Embryonic facial prominence (tissue), 1 donor: ENCODE measurements around the gene ADD1.

Experiments used
- DNase-seq: peaks from one replicate; pipeline ENCODE4 v3.0.0-alpha.2; 2016; ENCODE audit errors: extremely low spot score

ADD1 gene

DNA sequence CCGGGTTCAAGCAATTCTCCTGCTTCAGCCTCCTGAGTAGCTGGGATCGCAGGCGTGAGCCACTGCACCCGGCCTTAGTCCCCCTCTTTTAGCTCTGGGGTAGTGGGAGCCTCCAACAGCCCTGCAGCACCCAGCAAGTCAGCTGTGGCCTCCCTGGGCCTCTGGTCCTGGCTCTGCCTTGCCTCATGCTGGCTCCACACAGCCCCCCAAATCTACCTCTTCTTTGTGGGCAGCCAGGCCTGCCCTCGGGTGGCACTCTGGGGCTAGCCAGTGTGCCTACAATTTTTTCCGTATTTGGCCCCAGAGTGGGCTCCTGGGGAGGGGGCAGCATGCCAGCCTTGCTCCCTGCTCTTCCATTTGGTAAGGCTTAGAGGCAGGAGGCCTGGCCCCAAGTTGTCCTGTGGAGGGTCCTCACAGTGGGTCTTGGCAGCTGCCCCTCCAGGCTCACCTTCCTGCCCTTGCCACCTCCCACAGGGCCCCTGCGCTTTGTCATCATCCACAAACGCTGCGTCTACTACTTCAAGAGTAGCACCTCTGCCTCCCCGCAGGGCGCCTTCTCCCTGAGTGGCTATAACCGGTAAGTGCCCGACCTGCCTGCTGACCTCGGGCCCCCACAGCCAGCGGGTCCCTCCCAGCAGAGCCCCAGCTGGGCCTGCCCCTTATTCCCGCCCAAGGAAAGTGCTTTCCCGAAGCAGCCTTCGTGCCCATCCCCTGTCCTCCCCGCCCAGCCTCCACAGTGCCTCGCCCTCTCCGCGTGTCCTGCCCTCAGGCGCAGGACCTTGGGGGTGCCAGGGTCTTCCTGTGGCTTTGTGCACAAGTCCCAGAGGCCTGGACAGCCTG, 21.0 kb upstream of the ADD1 start:
- no peak for DNase-seq

DNA sequence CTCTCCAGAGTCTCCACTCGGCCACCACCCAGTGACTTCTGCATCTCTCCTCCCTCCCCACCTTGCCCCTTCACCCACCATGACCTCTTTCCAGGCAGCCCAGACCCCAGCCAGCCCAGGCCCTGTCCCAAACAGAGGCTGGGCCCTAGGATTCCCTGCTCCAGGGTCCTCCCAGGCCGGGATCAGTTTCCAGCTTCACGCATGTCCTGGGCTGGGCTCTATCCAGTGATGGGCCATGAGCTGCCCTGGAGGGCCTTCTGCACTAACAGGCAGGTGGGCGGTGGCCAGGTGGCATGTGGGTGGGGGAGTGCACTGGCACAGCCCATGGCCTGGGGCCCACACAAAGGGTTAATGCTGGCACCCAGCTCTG, 20.4 kb upstream of the ADD1 start:
- DNase-seq = no peak

DNA sequence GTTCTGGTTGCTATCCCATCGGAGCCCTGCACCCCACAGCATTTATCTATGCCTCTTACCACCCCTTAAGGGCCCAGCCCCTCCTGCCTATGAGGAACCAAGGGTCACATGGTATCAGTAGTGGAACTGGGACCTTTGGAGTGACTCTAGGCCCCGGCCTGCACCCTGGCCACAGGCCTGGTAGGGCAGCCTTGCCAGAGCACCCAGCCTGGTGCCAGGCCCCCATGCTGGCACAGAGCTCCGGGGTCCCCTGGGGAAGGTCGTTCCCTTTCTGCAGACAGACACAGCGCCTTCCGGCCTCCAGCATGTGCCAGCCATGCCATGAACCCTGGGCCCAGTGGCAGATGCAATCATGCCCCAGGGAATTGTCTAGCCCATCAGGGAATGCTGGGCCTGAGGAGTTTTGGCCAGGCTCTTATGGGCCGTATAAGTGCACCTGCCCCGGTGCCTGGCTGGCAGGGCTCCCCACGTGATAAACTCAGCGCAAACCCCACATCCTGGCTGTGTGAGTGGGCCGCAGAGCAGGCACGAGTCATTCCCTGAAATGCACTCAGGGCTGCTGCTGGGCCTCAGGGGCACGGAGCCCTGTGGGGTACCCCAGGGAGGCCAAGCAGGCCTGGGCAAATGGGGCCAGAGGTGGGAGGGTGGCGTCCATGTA, 19.8 kb upstream of the ADD1 start:
- no peak for DNase-seq

DNA sequence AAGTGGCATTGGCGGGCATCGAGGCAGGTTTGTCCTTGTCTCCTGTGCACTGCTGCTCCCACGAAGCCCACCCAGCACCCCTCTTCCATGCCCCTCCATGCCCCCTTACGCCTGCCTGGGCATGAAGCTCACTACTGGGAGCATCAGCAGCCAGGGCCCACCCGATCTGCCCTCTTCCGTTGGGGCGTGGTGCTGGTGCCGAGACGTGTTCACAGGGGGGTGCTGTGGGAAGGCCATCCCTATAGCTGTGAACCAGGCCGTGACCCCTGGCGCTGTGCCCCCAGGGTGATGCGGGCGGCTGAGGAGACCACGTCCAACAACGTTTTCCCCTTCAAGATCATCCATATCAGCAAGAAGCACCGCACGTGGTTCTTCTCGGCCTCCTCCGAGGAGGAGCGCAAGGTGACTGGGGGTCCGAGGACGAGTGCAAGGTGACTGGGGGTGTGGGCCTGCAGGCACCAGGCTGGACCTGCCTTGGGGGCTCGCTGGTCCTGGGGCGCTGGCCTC, 19.3 kb upstream of the ADD1 start:
- no peak for DNase-seq

DNA sequence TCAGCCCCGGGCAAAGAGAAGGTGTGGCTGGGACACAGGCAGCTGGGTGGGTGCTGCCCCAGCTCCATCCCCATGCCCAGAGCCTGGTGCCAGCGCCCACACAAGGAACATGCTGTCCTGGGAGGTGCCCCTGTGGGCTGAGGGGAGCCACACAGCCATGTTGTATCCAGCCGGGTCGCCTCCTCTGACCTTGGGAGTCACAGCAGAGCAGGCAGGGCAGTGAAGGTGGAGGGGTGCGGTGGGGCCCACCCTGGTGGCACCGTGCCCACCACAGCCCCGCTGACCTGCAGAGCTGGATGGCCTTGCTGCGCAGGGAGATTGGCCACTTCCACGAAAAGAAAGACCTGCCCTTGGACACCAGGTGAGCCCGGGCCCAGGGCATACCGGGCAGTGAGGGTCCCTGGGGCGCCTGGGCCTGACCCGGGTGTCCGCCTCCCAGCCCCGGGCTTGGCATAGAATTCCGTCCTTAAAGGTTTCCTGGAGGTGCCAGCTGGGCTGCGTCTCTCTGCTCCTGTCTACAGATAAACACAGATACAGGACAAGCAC, 18.7 kb upstream of the ADD1 start:
- no peak for DNase-seq

GRCh38 chr4:2825740-2826139, 17.9 kb upstream of the ADD1 start:
- DNase-seq = no peak

DNA sequence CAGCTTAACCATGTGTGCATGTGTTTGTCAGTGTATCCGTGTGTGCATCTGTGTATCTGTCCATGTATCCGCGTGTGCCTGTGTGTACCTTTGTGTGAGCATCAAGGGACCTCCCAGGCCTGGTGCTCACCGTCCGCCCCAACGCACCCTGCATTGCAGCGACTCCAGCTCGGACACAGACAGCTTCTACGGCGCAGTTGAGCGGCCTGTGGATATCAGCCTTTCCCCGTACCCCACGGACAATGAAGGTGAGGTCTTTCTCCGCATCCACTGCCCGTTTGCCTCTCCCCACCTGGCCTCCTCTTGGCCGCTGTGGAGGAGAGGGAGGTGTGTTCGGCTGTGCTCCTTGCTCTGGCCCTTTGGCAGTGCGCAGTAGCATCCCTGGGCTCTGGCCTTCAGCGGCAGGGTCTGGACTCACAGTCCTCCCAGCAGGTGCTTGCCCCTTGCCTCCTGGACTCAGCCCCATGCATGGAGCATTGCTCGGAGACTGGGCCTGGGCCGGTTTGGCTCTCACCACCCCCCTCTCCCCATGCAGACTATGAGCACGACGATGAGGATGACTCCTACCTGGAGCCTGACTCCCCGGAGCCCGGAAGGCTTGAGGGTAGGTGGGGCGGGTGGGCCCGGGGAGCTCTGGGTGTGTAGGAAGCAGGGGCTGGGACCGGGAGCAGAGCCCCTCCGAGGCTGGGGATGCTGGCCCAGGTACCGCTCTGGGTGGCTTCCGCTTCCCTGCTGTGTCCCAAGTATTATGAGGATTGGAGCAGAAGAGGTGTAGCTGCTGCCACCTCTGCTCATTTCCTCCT, 16.4 kb upstream of the ADD1 start:
- no peak for DNase-seq

- DNase-seq = no peak
These were observed 15.5 kb upstream of the ADD1 start for GRCh38 chr4:2827874-2828751.

- no peak for DNase-seq
These were observed 14.9 kb upstream of the ADD1 start for GRCh38 chr4:2828758-2829181.

GRCh38 chr4:2829321-2829932, 14.2 kb upstream of the ADD1 start:
- no peak for DNase-seq

- DNase-seq = no peak
These were observed 13.7 kb upstream of the ADD1 start for GRCh38 chr4:2829933-2830451.

DNA sequence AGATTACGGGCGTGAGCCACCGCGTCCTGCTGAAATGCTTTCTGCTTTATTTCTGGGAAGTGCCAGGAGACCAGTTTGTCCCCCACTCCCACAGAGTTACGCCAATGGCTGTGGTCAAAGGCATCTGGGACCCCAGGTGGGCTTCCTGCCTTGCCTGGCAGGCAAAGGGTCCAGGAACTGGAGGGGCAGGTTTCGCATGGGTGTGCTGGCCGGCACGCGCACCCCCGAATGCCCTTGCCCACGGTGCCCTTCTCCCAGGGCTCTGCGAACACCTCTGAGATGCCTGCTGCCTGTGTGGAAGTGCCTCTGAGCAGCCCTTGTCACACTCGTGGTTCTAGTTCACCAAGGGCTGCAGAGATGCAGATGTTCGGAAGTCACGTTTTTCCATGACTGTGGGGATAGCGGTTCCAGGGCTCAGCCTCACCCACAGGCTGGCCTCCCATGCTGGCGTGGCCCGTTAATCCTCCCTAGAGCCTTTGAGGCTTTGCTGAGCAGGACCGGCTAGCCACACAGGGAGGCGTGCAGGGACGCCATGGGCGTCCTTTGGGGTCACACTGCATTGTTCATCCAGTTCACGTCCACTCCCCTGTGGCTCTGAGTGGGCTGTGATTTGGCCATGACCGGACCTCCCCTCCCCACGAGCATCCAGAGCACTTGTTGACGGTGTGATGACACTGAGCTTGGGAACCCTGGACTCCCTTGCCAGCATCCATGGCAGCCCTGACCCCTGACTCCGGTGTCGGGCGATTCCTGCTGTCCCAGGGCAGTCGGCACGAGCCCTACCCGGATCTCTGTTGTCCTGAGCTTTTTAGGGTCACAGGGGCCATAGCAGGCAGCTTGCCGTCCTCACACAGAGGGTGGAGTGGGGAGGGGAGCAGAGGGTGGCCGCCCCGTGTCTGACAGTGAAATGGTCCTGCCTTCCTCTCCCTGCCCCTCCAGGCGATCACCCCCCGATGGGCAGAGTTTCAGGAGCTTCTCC, 12.7 kb upstream of the ADD1 start:
- no peak for DNase-seq

DNA sequence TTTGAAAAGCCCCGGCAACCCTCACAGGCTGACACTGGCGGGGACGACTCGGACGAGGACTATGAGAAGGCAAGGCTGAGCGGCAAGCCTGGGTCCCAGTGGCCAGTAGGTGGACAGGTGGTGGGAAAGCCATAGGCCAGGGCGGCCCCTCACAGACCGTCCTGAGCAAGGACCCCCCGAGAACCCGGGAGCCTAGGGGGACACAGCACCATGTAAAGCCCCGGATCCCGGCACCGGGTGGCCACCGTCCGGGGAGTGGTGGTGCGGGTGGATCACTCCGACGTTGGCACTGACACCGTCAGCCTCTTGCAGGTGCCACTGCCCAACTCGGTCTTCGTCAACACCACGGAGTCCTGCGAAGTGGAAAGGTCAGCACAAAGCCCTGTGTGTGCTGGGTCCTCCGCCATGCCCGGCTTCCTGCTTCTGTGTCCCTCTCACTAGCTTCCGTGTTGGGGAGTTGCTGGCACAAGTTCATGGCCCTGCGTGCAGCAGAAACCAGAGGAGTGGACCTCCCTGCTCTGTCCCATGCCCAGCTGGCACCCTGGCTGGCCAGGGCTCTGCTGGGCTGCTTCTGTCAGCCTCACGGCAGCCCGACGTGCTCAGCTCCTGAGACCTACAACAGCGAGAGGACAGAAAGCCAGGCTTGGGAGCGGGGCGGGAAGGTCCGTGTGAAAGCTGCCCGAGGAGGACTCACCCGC, 11.9 kb upstream of the ADD1 start:
- DNase-seq = no peak

- DNase-seq = no peak
These were observed 11.2 kb upstream of the ADD1 start for GRCh38 chr4:2832309-2832980.

- DNase-seq = no peak
These were observed 10.5 kb upstream of the ADD1 start for GRCh38 chr4:2832981-2833670.

GRCh38 chr4:2833671-2834000, 10.0 kb upstream of the ADD1 start:
- no peak for DNase-seq
